Measurements from ENCODE around the gene NOXA1. TPM values are rescaled to one million over a fixed set of nuclear protein-coding genes. Genes with fewer than 3 reads are reported as not detected.

Gene NOXA1
- total RNA-seq, 1 experiment from 2014 or later, result 0.28 TPM

- TF ChIP-seq CTCF (conservative IDR thresholded peaks at IDR 0.05; ENCODE audit: low read depth, low read length) (no peak), EZH2 (IDR thresholded peaks at IDR 0.05; ENCODE audit: borderline replicate concordance, low read depth, low read length, poor library complexity, severe bottlenecking) (no peak)
Measured at GRCh38 chr9:137452006-137452760, 29.0 kb downstream of the NOXA1 start.

GRCh38 chr9:137452761-137453642, 29.8 kb downstream of the NOXA1 start:
- H3K9me3 ChIP-seq (ENCODE audit: low read depth, low read length, poor library complexity, severe bottlenecking), result no peaks in the 10 kb centered on the region
- no peak overlapping the region for H3K4me3 ChIP-seq (ENCODE audit: low read depth, low read length, poor library complexity, severe bottlenecking)
- peaks cover 11% of the 10 kb centered on the region for H3K4me1 ChIP-seq (ENCODE audit: insufficient read depth, low read length, poor library complexity, severe bottlenecking)
- ChIA-PET POLR2A (ENCODE audit: low non-redundant PET) (no interaction called here), CTCF (no interaction called here)
- no peak for TF ChIP-seq CTCF (conservative IDR thresholded peaks at IDR 0.05; ENCODE audit: low read depth, low read length)
- TF ChIP-seq EZH2 (IDR thresholded peaks at IDR 0.05; ENCODE audit: borderline replicate concordance, low read depth, low read length, poor library complexity, severe bottlenecking), result no peak
- BruUV-seq (replicated peaks), result no TSS peak
- no peaks in the 10 kb centered on the region for H3K27me3 ChIP-seq (replicated peaks; ENCODE audit: insufficient read depth, low read depth, low read length, poor library complexity)
- intact Hi-C loops (cut with micrococcal nuclease; ENCODE audit: unreplicated experiment), result no loop called here
- peak overlapping the region; percentile 45 for H3K27ac ChIP-seq (ENCODE audit: low read depth, low read length, poor library complexity, severe bottlenecking)
- no peak for DNase-seq (ENCODE audit: low spot score)
- H3K36me3 ChIP-seq (ENCODE audit: insufficient read depth, low read length, poor library complexity, severe bottlenecking), result peaks cover 16% of the 10 kb centered on the region

More at GRCh38 chr9:137452006-137452760, 29.0 kb downstream of the NOXA1 start:
- Histone ChIP-seq H3K27ac (ENCODE audit: low read depth, low read length, poor library complexity, severe bottlenecking) (no peak overlapping the region), H3K27me3 (replicated peaks; ENCODE audit: insufficient read depth, low read depth, low read length, poor library complexity) (no peaks in the 10 kb centered on the region), H3K9me3 (ENCODE audit: low read depth, low read length, poor library complexity, severe bottlenecking) (no peaks in the 10 kb centered on the region), H3K4me1 (ENCODE audit: insufficient read depth, low read length, poor library complexity, severe bottlenecking) (peaks cover 8% of the 10 kb centered on the region), H3K4me3 (ENCODE audit: low read depth, low read length, poor library complexity, severe bottlenecking) (no peak overlapping the region), H3K36me3 (ENCODE audit: insufficient read depth, low read length, poor library complexity, severe bottlenecking) (peaks cover 16% of the 10 kb centered on the region)
- DNase-seq (ENCODE audit: low spot score), result no peak
- no TSS peak for BruUV-seq (replicated peaks)
- POLR2A ChIA-PET (ENCODE audit: low non-redundant PET), result no interaction called here
- intact Hi-C loops (cut with micrococcal nuclease; ENCODE audit: unreplicated experiment), result no loop called here
- CTCF ChIA-PET, result no interaction called here

- TF ChIP-seq EZH2 (IDR thresholded peaks at IDR 0.05; ENCODE audit: borderline replicate concordance, low read depth, low read length, poor library complexity, severe bottlenecking) (no peak), CTCF (conservative IDR thresholded peaks at IDR 0.05; ENCODE audit: low read depth, low read length) (no peak)
- no peaks in the 10 kb centered on the region for H3K27me3 ChIP-seq (replicated peaks; ENCODE audit: insufficient read depth, low read depth, low read length, poor library complexity)
- H3K9me3 ChIP-seq (ENCODE audit: low read depth, low read length, poor library complexity, severe bottlenecking), result no peaks in the 10 kb centered on the region
- H3K36me3 ChIP-seq (ENCODE audit: insufficient read depth, low read length, poor library complexity, severe bottlenecking), result peaks cover 16% of the 10 kb centered on the region
- peaks cover 13% of the 10 kb centered on the region for H3K4me1 ChIP-seq (ENCODE audit: insufficient read depth, low read length, poor library complexity, severe bottlenecking)
- CTCF ChIA-PET, result no interaction called here
- BruUV-seq (replicated peaks), result no TSS peak
- intact Hi-C loops (cut with micrococcal nuclease; ENCODE audit: unreplicated experiment), result no loop called here
- POLR2A ChIA-PET (ENCODE audit: low non-redundant PET), result no interaction called here
- peak; percentile 62 for DNase-seq (ENCODE audit: low spot score)
- H3K4me3 ChIP-seq (ENCODE audit: low read depth, low read length, poor library complexity, severe bottlenecking), result no peak overlapping the region
- peak overlapping the region; percentile 45 for H3K27ac ChIP-seq (ENCODE audit: low read depth, low read length, poor library complexity, severe bottlenecking)
Measured at GRCh38 chr9:137453643-137454081, 30.5 kb downstream of the NOXA1 start.
